GM18499 (cell line): ENCODE measurements around the gene CARHSP1.
"Not testable (repeated sequence)": the region's sequence is repeated elsewhere in the genome, so short reads cannot be mapped to it uniquely, and the experiment has no call there.

Experiments
- ATAC-seq: cut with Tn5 transposase; IDR thresholded peaks from one replicate; pipeline ENCODE4 v1.9.1; 2021; ENCODE audit warnings: moderate number of reproducible peaks; ENCODE audit not compliant: insufficient read depth, unreplicated experiment

The CARHSP1 gene

GRCh38 chr16:8873866-8874195 lies 5.0 kb upstream of the CARHSP1 start:
- ATAC-seq = not testable (repeated sequence)

GRCh38 chr16:8872967-8873865 lies 4.4 kb upstream of the CARHSP1 start:
- ATAC-seq = no peak

- no peak for ATAC-seq
Measured at GRCh38 chr16:8872071-8872470, 3.3 kb upstream of the CARHSP1 start.

- not testable (repeated sequence) for ATAC-seq
Measured at GRCh38 chr16:8869988-8870241, 1.1 kb upstream of the CARHSP1 start.

GRCh38 chr16:8869212-8869987 lies 594 bp upstream of the CARHSP1 start:
- ATAC-seq = no peak

- ATAC-seq = no peak
Measured at GRCh38 chr16:8867932-8868415, 832 bp downstream of the CARHSP1 start.

- no peak for ATAC-seq
Measured at GRCh38 chr16:8867216-8867931, 1.4 kb downstream of the CARHSP1 start.

- no peak for ATAC-seq
Measured at GRCh38 chr16:8866884-8867215, 2.0 kb downstream of the CARHSP1 start.

- no peak for ATAC-seq
Measured at GRCh38 chr16:8866118-8866883, 2.5 kb downstream of the CARHSP1 start.

- no peak for ATAC-seq
Measured at GRCh38 chr16:8865145-8865882, 3.5 kb downstream of the CARHSP1 start.

GRCh38 chr16:8864480-8865110 lies 4.2 kb downstream of the CARHSP1 start:
- ATAC-seq = no peak

GRCh38 chr16:8863594-8864424 lies 5.0 kb downstream of the CARHSP1 start:
- ATAC-seq = no peak

- ATAC-seq = no peak
Measured at GRCh38 chr16:8862309-8863130, 6.3 kb downstream of the CARHSP1 start.

- no peak for ATAC-seq
Measured at GRCh38 chr16:8861563-8862308, 7.1 kb downstream of the CARHSP1 start.

GRCh38 chr16:8859913-8860881 lies 8.6 kb downstream of the CARHSP1 start:
- no peak for ATAC-seq
